ENCODE measurements around the gene PRPH. TPM values are rescaled to one million over a fixed set of nuclear protein-coding genes. Genes with fewer than 3 reads are reported as not detected.

The PRPH gene
- total RNA-seq, 1 donor from 2014 or later: not detected

GRCh38 chr12:49344486-49345050, 49.6 kb downstream of the PRPH start:
- H3K36me3 Mint-ChIP-seq (ENCODE audit: low read depth): no peaks in the 10 kb centered on the region
- no peaks in the 10 kb centered on the region for H3K9me3 Mint-ChIP-seq (ENCODE audit: low read depth)
- H3K27me3 Mint-ChIP-seq (ENCODE audit: low read depth): peaks cover 17% of the 10 kb centered on the region
- no peak for DNase-seq (ENCODE audit: low spot score)
- no peak overlapping the region for H3K4me3 Mint-ChIP-seq (ENCODE audit: unreplicated experiment)
- H3K4me1 Mint-ChIP-seq (ENCODE audit: low read depth): peaks cover 39% of the 10 kb centered on the region
- TF ChIP-seq CTCF (IDR thresholded peaks at IDR 0.05): no peak
- no peak overlapping the region for H3K27ac Mint-ChIP-seq (ENCODE audit: unreplicated experiment)

GRCh38 chr12:49345051-49345824, 50.3 kb downstream of the PRPH start:
- peaks cover 17% of the 10 kb centered on the region for H3K27me3 Mint-ChIP-seq (ENCODE audit: low read depth)
- no peak for DNase-seq (ENCODE audit: low spot score)

GRCh38 chr12:49345825-49346658, 51.1 kb downstream of the PRPH start:
- H3K4me3 Mint-ChIP-seq (ENCODE audit: unreplicated experiment): peak overlapping the region; percentile 65
- DNase-seq (ENCODE audit: low spot score): no peak
- peaks cover 32% of the 10 kb centered on the region for H3K4me1 Mint-ChIP-seq (ENCODE audit: low read depth)
- no peak overlapping the region for H3K27ac Mint-ChIP-seq (ENCODE audit: unreplicated experiment)
- no peaks in the 10 kb centered on the region for H3K36me3 Mint-ChIP-seq (ENCODE audit: low read depth)
- H3K9me3 Mint-ChIP-seq (ENCODE audit: low read depth): no peaks in the 10 kb centered on the region
- H3K27me3 Mint-ChIP-seq (ENCODE audit: low read depth): peaks cover 17% of the 10 kb centered on the region
- TF ChIP-seq CTCF (IDR thresholded peaks at IDR 0.05): no peak

More at GRCh38 chr12:49345051-49345824, 50.3 kb downstream of the PRPH start:
- H3K36me3 Mint-ChIP-seq (ENCODE audit: low read depth): no peaks in the 10 kb centered on the region
- peaks cover 32% of the 10 kb centered on the region for H3K4me1 Mint-ChIP-seq (ENCODE audit: low read depth)
- peak; percentile 8 for TF ChIP-seq CTCF (IDR thresholded peaks at IDR 0.05)
- H3K27ac Mint-ChIP-seq (ENCODE audit: unreplicated experiment): no peak overlapping the region
- H3K9me3 Mint-ChIP-seq (ENCODE audit: low read depth): no peaks in the 10 kb centered on the region
- H3K4me3 Mint-ChIP-seq (ENCODE audit: unreplicated experiment): peak overlapping the region; percentile 65

- Mint-ChIP-seq H3K27ac (ENCODE audit: unreplicated experiment) (no peak within 1 kb of the TSS), H3K36me3 (ENCODE audit: low read depth) (no peaks in the 10 kb centered on the region), H3K4me1 (ENCODE audit: low read depth) (peaks cover 32% of the 10 kb centered on the region), H3K4me3 (ENCODE audit: unreplicated experiment) (peak within 1 kb of the TSS; percentile 65), H3K27me3 (ENCODE audit: low read depth) (peaks cover 17% of the 10 kb centered on the region), H3K9me3 (ENCODE audit: low read depth) (no peaks in the 10 kb centered on the region)
- no peak for TF ChIP-seq CTCF (IDR thresholded peaks at IDR 0.05)
- no peak for DNase-seq (ENCODE audit: low spot score)
Measured at GRCh38 chr12:49346659-49347310, 51.8 kb downstream of the PRPH start, which contains the start of gene DNAJC22. TSS of gene DNAJC22 (plus strand) at chr12:49346888. CDS start at chr12:49348873, 1,985 bp downstream.
